Activated CD4-positive, CD25-positive, alpha-beta regulatory T cell treated with anti-CD3 and anti-CD28 coated beads, Interleukin-2, amount 50 U/mL, for 24 hours (primary cell): Measurements from ENCODE around the gene ACACB.
A peak's percentile ranks its signal among the peaks of the same experiment; 100 is the strongest.
"Not testable (repeated sequence)": the region's sequence is repeated elsewhere in the genome, so short reads cannot be mapped to it uniquely, and the experiment has no call there.

Source experiments
- ATAC-seq, 2 donors: fragments of 150-1000 bp; cut with Tn5 transposase; one replicate each; pipeline ENCODE4 v1.10.0; 2021; ENCODE audit warnings: mild to moderate bottlenecking in 1 of 2, moderate library complexity in 1 of 2

The ACACB gene

GRCh38 chr12:109144224-109144623 lies 27.8 kb downstream of the ACACB start:
- ATAC-seq: no peak

GRCh38 chr12:109147126-109147525 lies 30.7 kb downstream of the ACACB start:
- not testable (repeated sequence) for ATAC-seq

- ATAC-seq: no peak
Measured at GRCh38 chr12:109147954-109148353, 31.6 kb downstream of the ACACB start.

GRCh38 chr12:109150124-109150640 lies 33.8 kb downstream of the ACACB start:
- ATAC-seq: no peak

- ATAC-seq: no peak
Measured at GRCh38 chr12:109151457-109151856, 35.1 kb downstream of the ACACB start.

GRCh38 chr12:109153821-109154441 lies 37.5 kb downstream of the ACACB start:
- no peak for ATAC-seq

GRCh38 chr12:109154451-109155438 lies 38.4 kb downstream of the ACACB start:
- ATAC-seq: peak; percentile 94 to 97

- ATAC-seq: no peak
Measured at GRCh38 chr12:109156036-109156435, 39.6 kb downstream of the ACACB start.

- no peak for ATAC-seq
Measured at GRCh38 chr12:109156586-109156985, 40.2 kb downstream of the ACACB start.

GRCh38 chr12:109157986-109158385 lies 41.6 kb downstream of the ACACB start:
- ATAC-seq: no peak

- no peak for ATAC-seq
Measured at GRCh38 chr12:109160433-109160832, 44.0 kb downstream of the ACACB start.

GRCh38 chr12:109160873-109161272 lies 44.5 kb downstream of the ACACB start:
- no peak for ATAC-seq

GRCh38 chr12:109162551-109162950 lies 46.2 kb downstream of the ACACB start:
- ATAC-seq: no peak

GRCh38 chr12:109163167-109163566 lies 46.8 kb downstream of the ACACB start:
- no peak for ATAC-seq

GRCh38 chr12:109165599-109165998 lies 49.2 kb downstream of the ACACB start:
- ATAC-seq: no peak

- no peak for ATAC-seq
Measured at GRCh38 chr12:109166371-109166770, 50.0 kb downstream of the ACACB start.

- no peak for ATAC-seq
Measured at GRCh38 chr12:109167781-109168180, 51.4 kb downstream of the ACACB start.

- no peak for ATAC-seq
Measured at GRCh38 chr12:109169262-109169661, 52.9 kb downstream of the ACACB start.

- no peak for ATAC-seq
Measured at GRCh38 chr12:109169686-109170085, 53.3 kb downstream of the ACACB start.

- no peak for ATAC-seq
Measured at GRCh38 chr12:109170324-109170723, 53.9 kb downstream of the ACACB start.

GRCh38 chr12:109172787-109173186 lies 56.4 kb downstream of the ACACB start:
- ATAC-seq: not testable (repeated sequence)

GRCh38 chr12:109173443-109174240 lies 57.3 kb downstream of the ACACB start:
- ATAC-seq: no peak

- ATAC-seq: no peak
Measured at GRCh38 chr12:109174468-109174867, 58.1 kb downstream of the ACACB start.
